Astrocyte of the hippocampus (primary cell): Measurements from ENCODE around the gene NLGN4X.
"Not testable (repeated sequence)": the region's sequence is repeated elsewhere in the genome, so short reads cannot be mapped to it uniquely, and the experiment has no call there.

ENCODE experiments used
- DNase-seq: peaks from one replicate; pipeline ENCODE4 v3.0.0; 2011; ENCODE audit warnings: low read depth, low spot score

Gene NLGN4X

DNA sequence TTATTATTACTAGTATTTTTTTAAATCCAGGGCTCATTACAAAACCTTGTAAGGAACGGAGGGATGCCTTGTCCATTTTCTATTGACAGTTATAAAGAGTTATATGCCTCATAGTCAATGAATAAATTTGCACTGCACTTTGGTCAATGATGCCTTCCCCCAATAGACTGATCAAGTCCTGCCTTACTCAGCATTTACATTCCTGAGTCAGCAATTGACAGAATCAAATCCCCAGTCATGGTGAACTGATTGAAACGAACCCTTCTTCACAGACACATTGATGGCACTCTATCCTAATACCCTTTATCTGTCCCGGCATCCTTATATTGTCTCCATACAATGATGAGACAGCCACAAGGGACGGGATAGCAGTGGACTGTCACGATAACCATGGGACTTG lies 213.2 kb downstream of the NLGN4X start:
- DNase-seq: no peak

DNA sequence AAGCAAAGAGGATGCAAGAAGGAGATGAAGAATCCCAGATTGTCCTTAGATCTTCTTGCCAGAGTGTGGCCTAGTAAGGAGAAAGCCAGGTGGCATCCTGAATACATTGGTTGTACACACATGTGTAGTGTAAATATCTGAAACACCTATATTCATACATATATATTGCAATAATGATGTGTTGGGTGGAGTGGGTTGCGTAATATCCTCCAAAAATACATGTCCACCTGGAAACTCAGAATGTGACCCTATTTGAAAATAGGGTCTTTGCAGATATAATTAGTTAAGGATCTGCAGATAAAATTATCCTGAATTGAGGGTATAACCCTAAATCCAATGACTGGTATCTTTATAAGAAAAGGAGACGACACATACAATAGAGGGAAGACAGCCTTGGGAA lies 216.3 kb downstream of the NLGN4X start:
- no peak for DNase-seq

DNA sequence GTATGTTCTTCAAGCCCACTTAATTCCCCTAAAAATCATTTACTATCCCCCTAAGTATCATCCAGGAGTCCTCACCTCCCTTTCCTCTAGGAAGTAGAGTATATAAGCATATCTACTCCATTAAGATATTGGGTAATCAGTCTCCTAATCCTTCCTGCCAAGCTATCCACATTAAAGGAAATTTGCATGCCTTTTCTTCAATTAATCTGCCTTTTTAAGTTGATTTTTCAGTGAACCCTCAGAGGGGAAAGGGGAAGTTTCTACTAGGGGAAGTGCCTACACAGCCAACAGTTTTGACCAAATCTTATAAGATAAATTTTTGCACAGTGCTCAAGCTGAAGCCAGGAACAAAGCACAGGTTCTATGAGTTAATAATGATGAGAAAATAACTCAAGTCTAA lies 222.8 kb downstream of the NLGN4X start:
- no peak for DNase-seq

DNA sequence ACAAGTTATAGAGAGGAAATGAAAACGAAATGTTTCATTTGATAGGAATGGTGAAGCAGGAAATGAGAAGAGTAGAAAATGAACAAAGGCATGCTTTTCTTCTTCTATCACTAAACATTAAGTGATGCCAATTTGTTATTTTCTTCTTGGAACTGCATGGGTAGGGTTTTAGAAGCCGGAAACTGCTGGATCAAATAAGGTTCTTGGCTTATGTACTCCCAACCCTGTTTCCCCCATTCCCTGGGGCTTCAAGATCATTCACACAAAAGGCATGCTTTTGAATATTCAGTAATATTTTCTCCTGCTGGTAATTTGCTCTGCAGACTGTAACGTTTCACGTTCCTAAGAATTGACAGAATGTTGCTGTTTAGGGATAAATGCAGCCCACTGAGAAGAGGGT lies 224.1 kb downstream of the NLGN4X start:
- DNase-seq: no peak

DNA sequence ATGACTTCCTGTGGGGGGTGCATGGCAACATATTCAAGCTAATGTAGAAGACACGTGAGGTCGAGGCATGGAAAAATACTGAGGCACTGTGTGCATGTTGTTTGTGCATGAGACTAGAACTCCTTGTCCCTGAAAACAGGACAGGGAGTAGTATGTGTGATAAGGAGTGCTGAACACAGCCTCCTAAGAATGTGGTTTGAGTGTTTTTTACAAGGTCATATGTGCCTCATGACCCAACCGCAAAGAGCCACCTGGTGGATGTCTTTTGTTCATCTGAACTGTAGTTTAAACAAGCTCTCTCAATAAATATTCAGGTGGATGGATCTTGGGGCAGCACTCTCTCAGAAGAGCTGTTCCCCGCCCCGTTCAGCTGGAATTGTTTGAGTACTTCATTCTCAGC lies 226.6 kb downstream of the NLGN4X start:
- DNase-seq: no peak

DNA sequence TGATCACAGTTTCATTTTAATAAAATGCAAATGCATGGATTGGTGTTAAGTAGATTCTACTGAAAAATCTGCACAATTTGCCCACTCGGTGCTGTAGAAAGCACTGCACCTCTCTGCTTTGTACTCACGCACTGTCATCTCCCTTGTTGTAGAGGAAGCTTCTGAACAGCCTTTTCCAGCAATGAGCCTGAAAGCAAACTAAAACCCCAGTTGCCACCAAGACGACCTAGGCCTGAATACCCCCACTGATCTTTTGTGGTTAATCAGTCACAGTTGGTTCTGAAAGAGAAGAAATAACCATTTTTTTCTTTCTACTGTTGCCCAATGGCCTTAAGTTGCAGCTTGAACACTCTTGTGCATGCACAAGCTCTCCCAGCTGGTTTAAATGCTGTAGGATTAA lies 229.8 kb downstream of the NLGN4X start:
- DNase-seq: no peak

DNA sequence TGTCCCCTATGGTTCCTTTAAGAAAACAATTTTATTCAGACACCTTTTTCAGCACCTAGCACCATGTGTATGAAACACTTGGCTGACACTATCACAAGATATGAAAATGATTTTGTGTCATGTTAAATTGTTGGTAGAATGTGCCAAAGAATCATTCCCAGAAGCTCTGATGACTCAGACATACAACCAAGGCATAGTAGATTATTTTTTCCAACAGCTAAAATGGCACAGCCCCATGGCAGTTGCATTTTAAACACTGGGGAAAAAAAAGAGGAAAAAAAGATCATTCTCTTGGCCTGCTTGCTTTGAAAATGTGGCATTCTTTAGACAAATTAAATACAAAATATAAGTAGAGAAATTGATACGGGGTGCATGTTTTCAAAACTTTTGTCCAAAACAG lies 230.2 kb downstream of the NLGN4X start:
- no peak for DNase-seq

DNA sequence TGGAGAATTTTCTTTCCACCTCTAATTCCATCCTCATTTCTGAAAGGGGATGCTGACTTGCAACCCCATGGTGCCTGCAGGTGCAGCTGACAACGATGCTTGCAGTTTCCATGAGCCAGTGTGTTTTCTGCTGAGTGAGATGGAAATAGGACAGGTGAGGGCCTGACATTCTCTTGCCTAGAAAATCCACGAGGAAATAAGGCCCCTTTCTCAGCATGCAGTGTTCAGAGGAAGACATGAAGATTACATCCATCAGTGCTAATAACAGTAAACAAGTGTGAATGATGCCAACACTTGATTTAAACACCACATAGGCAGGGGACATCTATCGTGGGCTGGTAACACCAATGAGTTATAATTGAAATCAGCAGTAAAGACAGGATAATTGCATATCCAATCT lies 237.3 kb downstream of the NLGN4X start:
- no peak for DNase-seq

DNA sequence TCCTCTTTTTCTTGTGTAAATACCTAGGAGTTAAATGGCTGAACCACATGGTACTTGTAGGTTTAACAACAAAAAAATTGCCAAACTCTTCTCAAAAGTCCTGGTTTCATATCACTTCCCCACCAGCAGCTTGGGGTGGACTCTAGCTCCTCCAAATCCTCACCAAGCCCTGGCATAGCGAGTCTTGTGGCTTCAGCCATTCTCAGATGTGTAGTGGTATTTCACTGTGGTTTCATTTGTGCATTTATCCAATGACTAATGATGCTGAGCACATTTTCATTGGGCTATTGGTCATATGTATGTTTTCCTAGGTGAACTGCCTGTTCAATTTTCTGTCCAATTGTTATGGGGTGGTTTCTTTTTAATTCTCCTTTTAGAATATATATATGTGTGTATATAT lies 249.3 kb downstream of the NLGN4X start:
- DNase-seq: peak; percentile 67

DNA sequence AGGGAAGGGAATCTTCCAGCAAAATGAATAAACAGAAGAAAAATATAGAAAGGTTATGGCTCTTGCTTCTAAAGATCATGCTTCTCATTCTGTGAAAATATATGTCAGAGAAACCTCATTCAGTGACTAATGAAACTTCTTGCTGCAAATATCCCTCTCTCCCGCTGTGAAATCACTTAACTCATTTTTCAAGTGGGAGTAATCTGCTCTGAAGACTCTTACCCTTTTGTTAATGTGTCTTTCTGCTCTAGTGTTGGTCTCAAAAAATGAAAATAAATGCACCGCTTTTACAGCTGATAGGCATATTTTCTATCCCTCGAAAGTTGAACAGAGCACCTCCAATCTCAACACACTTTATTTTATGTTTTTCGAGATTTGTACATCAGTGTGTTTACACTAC lies 252.3 kb downstream of the NLGN4X start:
- DNase-seq: no peak

DNA sequence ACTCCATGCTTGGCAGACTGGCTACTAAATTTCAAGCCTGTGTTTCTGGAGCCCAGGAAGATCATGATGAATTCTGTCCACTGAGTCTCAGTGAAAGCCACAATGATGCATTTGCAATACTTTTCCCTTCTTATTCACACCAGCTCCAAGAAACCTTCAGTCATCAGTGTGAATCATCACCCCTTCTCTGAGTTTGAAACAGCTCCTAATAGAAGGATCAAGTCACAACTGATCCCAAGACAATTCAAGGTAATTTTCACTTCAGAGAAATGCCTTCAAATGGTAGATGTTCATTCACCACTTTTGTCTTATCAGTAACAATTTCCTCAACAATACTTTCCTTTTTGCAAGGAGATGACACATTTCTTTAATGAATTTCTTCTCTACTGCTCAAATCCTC lies 257.4 kb downstream of the NLGN4X start:
- peak; percentile 58 for DNase-seq

DNA sequence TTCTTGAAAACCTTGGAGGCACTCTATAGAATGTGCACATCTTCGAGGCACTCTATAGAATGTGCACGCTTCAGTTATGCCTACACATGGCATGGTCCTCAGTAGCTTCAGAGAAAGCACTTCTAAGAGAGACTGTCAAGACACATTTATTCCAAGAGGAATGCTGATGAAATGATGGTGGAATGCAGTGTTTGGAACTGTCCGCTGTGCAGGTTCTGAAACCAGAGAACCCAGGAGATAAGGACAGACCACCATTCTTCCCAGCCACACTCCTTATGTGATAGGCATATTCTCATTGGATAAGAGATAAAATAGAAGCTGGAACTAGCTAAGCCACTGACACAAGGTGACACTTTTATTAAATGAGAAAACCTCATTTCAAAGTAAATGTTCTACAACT lies 263.3 kb downstream of the NLGN4X start:
- peak; percentile 20 for DNase-seq

DNA sequence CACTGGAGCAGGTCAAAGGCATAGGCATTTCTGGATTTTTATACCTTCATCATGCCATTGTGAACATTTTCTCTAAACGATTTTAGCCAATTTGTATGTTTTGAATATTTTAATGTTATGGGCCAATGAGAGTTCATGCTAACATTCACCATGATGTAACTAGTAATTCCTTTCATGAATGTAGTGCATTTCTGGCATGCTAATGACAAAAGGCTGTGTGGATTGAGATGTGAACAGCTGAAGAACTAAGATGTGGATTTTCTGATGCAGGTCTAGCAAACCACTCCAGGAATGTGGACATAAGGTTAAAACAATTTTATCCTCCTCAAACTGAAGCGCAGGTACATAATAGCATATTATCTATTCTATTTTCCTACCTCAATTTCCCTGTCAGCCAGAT lies 269.4 kb downstream of the NLGN4X start:
- no peak for DNase-seq

DNA sequence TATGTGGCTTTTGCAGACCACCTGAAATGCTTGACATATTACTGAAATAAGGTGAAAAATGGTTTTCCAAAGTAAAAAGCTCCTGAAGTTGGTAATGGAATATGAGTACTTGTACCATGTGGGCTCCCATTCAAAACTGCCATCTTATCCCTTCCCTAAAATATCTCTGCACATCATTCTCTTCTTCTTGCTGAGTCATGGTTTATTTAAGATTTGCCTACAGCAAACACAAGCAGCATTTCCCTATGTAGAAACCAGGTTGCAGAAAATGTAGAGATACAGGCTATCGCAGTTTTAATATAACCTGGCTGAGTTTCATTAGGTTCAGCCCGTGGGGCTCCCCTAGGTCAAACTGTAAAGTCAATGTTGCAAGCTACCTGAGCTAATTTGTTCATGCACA lies 270.1 kb downstream of the NLGN4X start:
- DNase-seq: no peak

DNA sequence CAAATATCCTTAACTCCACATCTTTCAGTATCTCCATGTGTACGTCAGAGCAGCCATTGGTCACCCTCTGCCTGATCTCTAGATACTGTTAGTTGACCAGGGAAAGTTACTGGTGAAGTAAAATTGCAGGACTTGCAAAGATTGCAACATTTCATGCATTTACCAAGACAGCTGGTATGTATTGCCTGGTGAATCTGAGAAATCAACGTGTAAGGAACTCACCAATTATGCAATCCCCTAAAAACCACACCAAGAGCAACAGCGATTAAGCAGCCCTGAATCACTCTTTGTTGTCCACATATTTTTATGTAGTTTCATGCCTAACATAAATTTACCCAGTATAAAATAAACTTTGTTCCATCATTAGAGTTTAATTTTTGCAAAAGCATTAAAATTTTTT lies 271.2 kb downstream of the NLGN4X start:
- DNase-seq: peak; percentile 58

DNA sequence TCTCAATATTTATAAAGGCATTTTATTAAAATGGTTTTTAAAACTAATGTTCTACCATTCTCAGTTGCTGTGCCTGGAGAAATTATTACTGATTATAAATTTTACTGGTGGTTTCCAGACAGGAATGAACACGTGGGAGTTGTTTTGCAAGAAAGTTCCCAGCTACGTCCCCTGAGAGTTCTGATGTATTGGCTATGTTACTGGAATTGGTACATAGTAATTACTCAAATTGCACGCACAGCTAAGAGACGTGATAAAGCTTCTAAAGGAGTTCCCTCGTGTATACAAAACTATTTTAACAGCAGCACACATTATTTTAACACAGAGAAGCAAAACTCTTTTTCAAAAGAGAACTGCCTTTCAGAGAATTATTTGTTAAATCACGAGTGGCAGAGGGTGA lies 292.2 kb downstream of the NLGN4X start:
- DNase-seq: no peak

DNA sequence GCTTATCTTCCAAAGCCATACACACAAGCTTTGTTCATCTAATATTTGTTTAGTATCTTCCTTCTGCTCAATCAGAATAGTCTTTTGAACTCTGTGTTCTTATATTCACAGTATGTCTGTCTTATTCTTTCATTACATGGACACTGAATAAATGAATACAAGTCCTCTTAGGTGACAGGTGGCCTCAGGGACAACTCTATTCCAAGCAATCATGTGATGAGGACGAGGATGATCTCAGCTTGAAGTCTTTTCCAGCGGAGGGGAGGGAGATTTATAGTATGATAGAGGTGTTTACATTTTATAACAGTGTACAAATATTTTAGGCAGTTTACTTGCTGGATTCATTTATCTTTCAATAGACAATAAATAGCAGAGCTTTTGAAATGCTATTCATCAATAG lies 300.4 kb downstream of the NLGN4X start:
- DNase-seq: no peak

DNA sequence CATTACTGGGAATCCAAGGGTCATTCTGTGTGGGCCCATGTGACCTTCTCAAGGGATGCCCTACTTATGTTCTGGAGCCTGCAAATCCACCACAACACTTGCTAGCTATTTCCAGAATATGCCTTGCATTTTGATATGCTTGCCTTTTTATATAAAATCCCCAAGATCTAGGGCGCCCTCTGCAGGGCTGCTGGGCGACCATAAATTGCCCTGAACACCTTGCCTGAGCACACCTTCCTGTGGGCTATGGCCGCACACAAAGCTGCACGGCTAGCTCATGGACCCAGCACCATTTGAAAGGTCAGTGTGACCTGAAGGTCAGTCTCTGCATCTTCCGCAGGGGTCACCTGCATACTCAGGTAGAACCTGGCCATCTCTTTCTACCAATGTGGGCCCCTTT lies 311.7 kb downstream of the NLGN4X start:
- DNase-seq: no peak

DNA sequence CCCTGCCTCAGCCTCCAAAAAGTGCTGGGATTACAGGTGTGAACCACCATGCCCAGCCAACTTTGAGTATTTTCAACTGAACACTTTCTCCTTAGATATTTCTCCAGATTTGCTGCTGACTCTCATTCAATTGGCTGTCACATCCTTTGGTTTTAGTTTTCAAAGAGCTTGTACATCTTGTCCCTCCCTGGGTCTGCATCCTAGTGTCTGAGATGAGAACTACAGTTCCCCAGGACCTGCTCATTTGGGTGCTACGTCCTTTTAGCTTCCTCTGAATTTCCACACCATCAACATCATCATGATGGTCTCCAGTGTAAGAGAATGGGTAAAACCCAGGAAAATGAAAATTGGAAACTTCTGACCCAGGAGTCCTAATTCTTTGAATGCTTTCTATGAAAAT lies 312.9 kb downstream of the NLGN4X start:
- DNase-seq: no peak

DNA sequence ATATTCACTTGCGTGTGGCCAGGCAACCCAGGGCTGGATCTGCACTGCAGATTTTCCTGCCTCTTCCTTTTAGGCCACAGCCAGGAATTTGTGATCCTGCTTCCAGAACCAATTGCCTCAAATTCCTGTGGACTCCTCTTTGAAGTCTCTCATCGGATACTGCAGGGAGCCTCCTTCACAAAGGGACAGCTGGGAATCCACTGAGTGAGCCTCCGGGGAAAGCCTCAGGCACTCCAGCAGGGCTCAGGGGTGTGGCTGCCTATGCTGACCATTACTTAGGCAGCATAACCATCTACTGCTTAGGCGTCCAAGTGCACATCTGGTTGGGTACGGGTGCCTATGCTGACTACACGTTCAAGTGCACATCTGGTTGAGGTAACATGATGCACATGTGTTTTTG lies 321.5 kb downstream of the NLGN4X start:
- DNase-seq: no peak

DNA sequence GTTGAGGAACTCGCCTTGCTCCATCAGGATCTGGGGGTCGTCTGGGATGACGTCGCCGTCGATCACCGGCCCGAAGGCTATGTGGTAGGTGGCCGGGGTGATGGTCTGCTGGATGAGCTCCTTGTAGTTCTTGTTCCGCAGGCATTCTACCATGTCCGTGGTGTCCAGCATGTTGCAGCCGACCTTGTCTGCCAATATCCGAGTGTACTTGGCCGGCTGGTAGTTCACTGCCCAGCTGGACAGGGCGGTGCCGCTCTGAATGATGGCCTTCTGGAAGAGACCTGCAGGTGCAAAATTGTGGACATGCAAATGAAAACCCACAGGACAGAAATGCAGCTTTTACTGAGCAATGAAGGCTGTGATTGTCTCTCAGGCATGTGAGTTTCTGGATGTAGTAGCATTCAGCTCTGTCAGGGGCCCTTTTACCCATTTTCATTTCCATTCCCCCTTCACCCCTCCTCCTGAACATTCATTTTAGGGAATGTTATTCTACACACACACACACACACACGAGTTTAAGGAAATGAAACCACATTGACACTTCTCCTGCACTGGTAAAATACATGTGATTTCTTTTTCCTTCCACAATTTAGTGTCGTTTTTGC lies 325.0 kb downstream of the NLGN4X start:
- DNase-seq: not testable (repeated sequence)

DNA sequence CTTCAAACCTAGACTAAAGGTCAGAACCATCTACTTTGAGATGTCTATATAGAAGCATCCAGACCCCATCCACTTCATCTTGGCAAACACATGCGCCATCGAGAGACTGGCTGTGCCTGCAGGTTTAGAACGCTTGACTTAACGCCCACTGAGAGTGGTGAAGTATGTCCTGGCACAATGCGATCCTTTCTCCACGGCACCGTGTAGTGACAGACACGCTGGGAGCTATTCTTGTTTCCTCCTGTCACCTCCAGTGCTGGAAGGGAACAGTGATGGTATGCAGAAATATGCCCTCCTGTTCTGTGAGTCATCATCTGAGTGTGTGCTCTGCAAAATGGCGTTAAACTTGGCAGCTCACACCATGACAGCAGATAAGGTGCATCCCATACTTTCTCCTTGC lies 330.2 kb downstream of the NLGN4X start:
- peak; percentile 21 for DNase-seq

DNA sequence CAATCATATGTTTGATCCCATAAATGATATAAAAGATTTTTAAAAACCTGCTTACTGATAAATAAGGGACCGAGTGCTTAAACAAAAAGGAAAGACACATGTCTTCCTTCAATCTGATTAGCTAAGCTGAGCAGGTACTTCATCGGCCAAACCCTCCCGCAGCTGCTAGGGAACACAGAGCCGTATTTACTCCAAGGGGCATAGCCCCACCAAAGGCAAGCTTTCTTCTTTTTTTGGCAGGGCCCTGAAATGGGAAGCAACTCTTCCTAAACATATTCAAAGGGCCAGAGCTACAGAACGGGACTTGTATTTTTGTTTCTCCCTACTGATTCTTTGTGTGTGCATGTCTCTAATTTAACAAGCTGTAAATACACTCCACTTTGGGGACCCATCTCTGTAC lies 337.3 kb downstream of the NLGN4X start:
- DNase-seq: no peak

DNA sequence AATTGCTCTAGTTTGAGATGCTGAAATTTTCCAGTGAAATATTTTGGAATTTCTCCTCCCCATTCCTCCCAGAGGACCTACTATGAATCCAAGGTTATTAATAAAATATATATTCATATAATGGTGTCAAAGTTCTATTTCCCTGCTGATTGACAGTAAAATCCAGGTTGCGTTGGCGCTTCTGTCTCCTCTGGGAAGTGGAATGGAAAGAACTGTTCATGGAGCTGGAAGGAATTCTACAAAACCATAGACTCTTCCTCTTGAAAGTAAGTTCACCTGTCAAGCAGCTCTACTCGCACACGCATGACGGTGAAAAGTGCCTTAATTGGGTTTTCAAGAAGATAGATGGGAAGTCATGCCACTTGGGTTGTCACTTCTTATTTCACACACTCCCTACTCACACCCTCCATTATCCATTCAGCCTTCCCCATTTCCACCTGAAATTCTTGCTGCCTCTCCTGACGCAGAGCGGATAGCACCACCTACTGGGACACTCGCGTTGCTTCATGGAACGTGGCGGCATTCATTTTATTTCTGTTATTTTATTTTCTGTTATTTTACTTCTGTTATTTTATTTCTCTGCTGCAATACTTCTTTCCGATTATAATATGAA lies 351.6 kb downstream of the NLGN4X start:
- DNase-seq: peak; percentile 29
